WTC11 (cell line): ENCODE measurements around the gene DNAJC10. TPM values are rescaled to one million over a fixed set of nuclear protein-coding genes. Genes with fewer than 3 reads are reported as not detected.
"Not testable (repeated sequence)": the region's sequence is repeated elsewhere in the genome, so short reads cannot be mapped to it uniquely, and the experiment has no call there.

Experiments used
- ATAC-seq: fragments of 200-7000 bp; cut with Tn5 transposase; 2 replicates; pipeline ENCODE4 v1.10.0; 2021; ENCODE audit warnings: mild to moderate bottlenecking, moderate library complexity
- CTCF ChIA-PET: fragments of 300-600 bp; sonication (Branson Sonifier 250); formaldehyde crosslinking; loops from one replicate; lab custom pipeline; 2021; ENCODE audit warnings: antibody characterized with exemption; lab: Charles Lee
- POLR2A ChIA-PET: fragments of 350-600 bp; sonication (Branson Sonifier 250); formaldehyde crosslinking; loops from one replicate; lab custom pipeline; 2021; ENCODE audit warnings: antibody characterized with exemption; lab: Charles Lee
- DNase-seq: peaks from one replicate; pipeline ENCODE4 v3.0.0; 2021; ENCODE audit warnings: low spot score
- H3K27ac Mint-ChIP-seq: 2 replicates; pipeline ENCODE4 v1.8.0; 2021; ENCODE audit warnings: mixed read lengths
- H3K27me3 Mint-ChIP-seq: 2 replicates; pipeline ENCODE4 v1.8.0; 2021; ENCODE audit warnings: low read depth, mild to moderate bottlenecking, moderate library complexity, mixed read lengths
- H3K36me3 Mint-ChIP-seq: 2 replicates; pipeline ENCODE4 v1.8.0; 2021; ENCODE audit warnings: mixed read lengths
- H3K4me1 Mint-ChIP-seq: 2 replicates; pipeline ENCODE4 v1.8.0; 2022; ENCODE audit warnings: mixed read lengths
- H3K4me3 Mint-ChIP-seq: 2 replicates; pipeline ENCODE4 v1.8.0; 2021; ENCODE audit warnings: mild to moderate bottlenecking, moderate library complexity, mixed read lengths
- H3K9me3 Mint-ChIP-seq: 2 replicates; pipeline ENCODE4 v1.8.0; 2021; ENCODE audit warnings: mixed read lengths
- ELF4 ChIP-seq: sonication (generic); formaldehyde crosslinking; IDR thresholded peaks from 2 replicates; pipeline ENCODE4 v1.8.1; 2022; ENCODE audit warnings: low read depth, mild to moderate bottlenecking, moderate library complexity, missing genetic modification reagents
- EMX1 ChIP-seq: fragments of 250-450 bp; sonication (Bioruptor Pico); IDR thresholded peaks from 2 replicates; pipeline ENCODE4 v1.8.0; 2021; ENCODE audit warnings: mild to moderate bottlenecking
- FOXK1 ChIP-seq: sonication (generic); formaldehyde crosslinking; IDR thresholded peaks from 2 replicates; pipeline ENCODE4 v1.8.0; 2022; ENCODE audit warnings: mild to moderate bottlenecking, moderate library complexity, missing genetic modification reagents
- FOXP1 ChIP-seq: sonication (generic); formaldehyde crosslinking; IDR thresholded peaks from 2 replicates; pipeline ENCODE4 v1.8.0; 2022; ENCODE audit warnings: missing genetic modification reagents, mild to moderate bottlenecking, moderate library complexity, borderline replicate concordance
- GABPB1 ChIP-seq: sonication (generic); formaldehyde crosslinking; IDR thresholded peaks from 2 replicates; pipeline ENCODE4 v1.8.1; 2023; ENCODE audit warnings: mild to moderate bottlenecking, missing genetic modification reagents
- HMGA2 ChIP-seq: fragments of 250-450 bp; sonication (Bioruptor Pico); IDR thresholded peaks from 2 replicates; pipeline ENCODE4 v1.4.0; 2021; ENCODE audit warnings: mild to moderate bottlenecking, moderate library complexity
- IRF2 ChIP-seq: sonication (generic); formaldehyde crosslinking; IDR thresholded peaks from 2 replicates; pipeline ENCODE4 v1.8.0; 2022; ENCODE audit warnings: low read depth, missing genetic modification reagents, borderline replicate concordance
- KAT7 ChIP-seq: sonication (generic); formaldehyde crosslinking; IDR thresholded peaks from 2 replicates; pipeline ENCODE4 v1.8.1; 2023; ENCODE audit warnings: missing genetic modification reagents, mild to moderate bottlenecking, borderline replicate concordance
- MXD4 ChIP-seq: fragments of 250-450 bp; sonication (Bioruptor Pico); IDR thresholded peaks from 2 replicates; pipeline ENCODE4 v1.8.0; 2021; ENCODE audit warnings: mild to moderate bottlenecking, moderate library complexity, borderline replicate concordance
- MYBL2 ChIP-seq: sonication (generic); formaldehyde crosslinking; IDR thresholded peaks from 2 replicates; pipeline ENCODE4 v1.8.1; 2023; ENCODE audit warnings: mild to moderate bottlenecking, moderate library complexity, missing genetic modification reagents
- NR2C2 ChIP-seq: sonication (generic); formaldehyde crosslinking; IDR thresholded peaks from 2 replicates; pipeline ENCODE4 v1.8.0; 2022; ENCODE audit warnings: mild to moderate bottlenecking, missing genetic modification reagents
- SOX15 ChIP-seq: fragments of 250-450 bp; sonication (Bioruptor Pico); IDR thresholded peaks from 2 replicates; pipeline ENCODE4 v1.9.0; 2021; ENCODE audit warnings: mild to moderate bottlenecking
- ZBTB21 ChIP-seq: sonication (generic); formaldehyde crosslinking; IDR thresholded peaks from 2 replicates; pipeline ENCODE4 v1.8.1; 2023; ENCODE audit warnings: mild to moderate bottlenecking, missing genetic modification reagents, borderline replicate concordance
- ZNF232 ChIP-seq: sonication (generic); formaldehyde crosslinking; IDR thresholded peaks from 2 replicates; pipeline ENCODE4 v1.8.0; 2022; ENCODE audit warnings: mild to moderate bottlenecking, missing genetic modification reagents
- ZNF263 ChIP-seq: sonication (generic); formaldehyde crosslinking; IDR thresholded peaks from 2 replicates; pipeline ENCODE4 v1.8.1; 2022; ENCODE audit warnings: low read depth, mild to moderate bottlenecking, moderate library complexity, missing genetic modification reagents
- ZNF416 ChIP-seq: fragments of 250-450 bp; sonication (Bioruptor Pico); IDR thresholded peaks from 2 replicates; pipeline ENCODE4 v1.9.0; 2021; ENCODE audit warnings: mild to moderate bottlenecking, inconsistent platforms
- ZNF532 ChIP-seq: fragments of 250-450 bp; sonication (Bioruptor Pico); IDR thresholded peaks from 2 replicates; pipeline ENCODE4 v1.9.0; 2021; ENCODE audit warnings: mild to moderate bottlenecking, borderline replicate concordance
- total RNA-seq: library from RNA; stranded (reverse); gene quantifications from 3 replicates; pipeline ENCODE4 v1.2.3, GENCODE V29; 2021
- TF ChIP-seq, protein P1 (sequence below): sonication (generic); formaldehyde crosslinking; IDR thresholded peaks from 2 replicates; pipeline ENCODE4 v1.8.1; 2023; ENCODE audit warnings: mild to moderate bottlenecking, missing genetic modification reagents, moderate library complexity
- TF ChIP-seq, protein P2 (sequence below): sonication (generic); formaldehyde crosslinking; conservative IDR thresholded peaks from 2 replicates; pipeline ENCODE4 v1.8.1; 2022; ENCODE audit warnings: mild to moderate bottlenecking, missing genetic modification reagents
- TF ChIP-seq, protein P3 (sequence below): sonication (generic); formaldehyde crosslinking; IDR thresholded peaks from 2 replicates; pipeline ENCODE4 v1.8.0; 2023; ENCODE audit warnings: mild to moderate bottlenecking, missing genetic modification reagents

The DNAJC10 gene
- total RNA-seq, 1 experiment from 2014 or later: 109 TPM

- peaks cover 46% of the 10 kb centered on the region for H3K36me3 Mint-ChIP-seq
- no peaks in the 10 kb centered on the region for H3K27me3 Mint-ChIP-seq
- POLR2A ChIA-PET: no interaction called here
- TF ChIP-seq, protein P1, sequence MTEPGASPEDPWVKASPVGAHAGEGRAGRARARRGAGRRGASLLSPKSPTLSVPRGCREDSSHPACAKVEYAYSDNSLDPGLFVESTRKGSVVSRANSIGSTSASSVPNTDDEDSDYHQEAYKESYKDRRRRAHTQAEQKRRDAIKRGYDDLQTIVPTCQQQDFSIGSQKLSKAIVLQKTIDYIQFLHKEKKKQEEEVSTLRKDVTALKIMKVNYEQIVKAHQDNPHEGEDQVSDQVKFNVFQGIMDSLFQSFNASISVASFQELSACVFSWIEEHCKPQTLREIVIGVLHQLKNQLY (CRISPR knock-in tag): no peak
- no peak for TF ChIP-seq EMX1 (CRISPR knock-in tag)
- TF ChIP-seq ZNF263 (CRISPR knock-in tag): no peak
- no peak for TF ChIP-seq FOXK1 (CRISPR knock-in tag)
- TF ChIP-seq KAT7: no peak
- TF ChIP-seq, protein P2, sequence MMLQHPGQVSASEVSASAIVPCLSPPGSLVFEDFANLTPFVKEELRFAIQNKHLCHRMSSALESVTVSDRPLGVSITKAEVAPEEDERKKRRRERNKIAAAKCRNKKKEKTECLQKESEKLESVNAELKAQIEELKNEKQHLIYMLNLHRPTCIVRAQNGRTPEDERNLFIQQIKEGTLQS (CRISPR knock-in tag): no peak
- no peak for TF ChIP-seq HMGA2 (CRISPR knock-in tag)
- TF ChIP-seq ZNF416: no peak
- TF ChIP-seq MXD4 (CRISPR knock-in tag): no peak
- TF ChIP-seq ZNF532 (CRISPR knock-in tag): no peak
- TF ChIP-seq, protein P3, sequence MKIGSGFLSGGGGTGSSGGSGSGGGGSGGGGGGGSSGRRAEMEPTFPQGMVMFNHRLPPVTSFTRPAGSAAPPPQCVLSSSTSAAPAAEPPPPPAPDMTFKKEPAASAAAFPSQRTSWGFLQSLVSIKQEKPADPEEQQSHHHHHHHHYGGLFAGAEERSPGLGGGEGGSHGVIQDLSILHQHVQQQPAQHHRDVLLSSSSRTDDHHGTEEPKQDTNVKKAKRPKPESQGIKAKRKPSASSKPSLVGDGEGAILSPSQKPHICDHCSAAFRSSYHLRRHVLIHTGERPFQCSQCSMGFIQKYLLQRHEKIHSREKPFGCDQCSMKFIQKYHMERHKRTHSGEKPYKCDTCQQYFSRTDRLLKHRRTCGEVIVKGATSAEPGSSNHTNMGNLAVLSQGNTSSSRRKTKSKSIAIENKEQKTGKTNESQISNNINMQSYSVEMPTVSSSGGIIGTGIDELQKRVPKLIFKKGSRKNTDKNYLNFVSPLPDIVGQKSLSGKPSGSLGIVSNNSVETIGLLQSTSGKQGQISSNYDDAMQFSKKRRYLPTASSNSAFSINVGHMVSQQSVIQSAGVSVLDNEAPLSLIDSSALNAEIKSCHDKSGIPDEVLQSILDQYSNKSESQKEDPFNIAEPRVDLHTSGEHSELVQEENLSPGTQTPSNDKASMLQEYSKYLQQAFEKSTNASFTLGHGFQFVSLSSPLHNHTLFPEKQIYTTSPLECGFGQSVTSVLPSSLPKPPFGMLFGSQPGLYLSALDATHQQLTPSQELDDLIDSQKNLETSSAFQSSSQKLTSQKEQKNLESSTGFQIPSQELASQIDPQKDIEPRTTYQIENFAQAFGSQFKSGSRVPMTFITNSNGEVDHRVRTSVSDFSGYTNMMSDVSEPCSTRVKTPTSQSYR (CRISPR knock-in tag): no peak
- no peak for TF ChIP-seq MYBL2 (CRISPR knock-in tag)
- no peak for TF ChIP-seq GABPB1 (CRISPR knock-in tag)
- no peak for TF ChIP-seq SOX15
- TF ChIP-seq NR2C2 (CRISPR knock-in tag): no peak
- TF ChIP-seq FOXP1 (CRISPR knock-in tag): no peak
- no peak for TF ChIP-seq ZBTB21
- TF ChIP-seq ZNF232: no peak
- no peak for TF ChIP-seq IRF2
- no peak for TF ChIP-seq ELF4 (CRISPR knock-in tag)
- no peaks in the 10 kb centered on the region for H3K4me1 Mint-ChIP-seq
- no peaks in the 10 kb centered on the region for H3K9me3 Mint-ChIP-seq
- H3K4me3 Mint-ChIP-seq: no peak overlapping the region
- ATAC-seq: no peak
- no peak for DNase-seq
- H3K27ac Mint-ChIP-seq: no peak overlapping the region
- CTCF ChIA-PET: interaction anchor here (0.9 kb wide), 1 partner anchor 134 kb away, joined by 3 read pairs; no protein-coding TSS in a partner anchor
These were observed 17.5 kb downstream of the DNAJC10 start for GRCh38 chr2:182733572-182733971.

DNA sequence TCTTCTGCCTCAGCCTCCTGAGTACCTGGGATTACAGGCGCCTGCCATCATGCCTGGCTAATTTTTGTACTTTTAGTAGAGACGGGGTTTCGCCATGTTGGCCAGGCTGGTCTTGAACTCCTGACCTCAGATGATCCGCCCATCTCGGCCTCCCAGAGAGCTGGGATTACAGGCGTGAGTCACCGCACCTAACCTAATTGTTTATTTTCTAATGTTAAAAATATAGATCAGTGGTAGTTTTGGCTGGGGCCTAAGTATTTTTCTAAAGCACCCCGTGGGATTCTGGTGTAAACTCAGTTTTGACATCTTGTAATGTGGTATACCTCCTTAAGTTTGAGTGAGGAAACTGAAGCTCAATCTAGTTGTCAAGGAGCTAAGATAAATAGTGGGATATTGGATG is 20.8 kb downstream of the DNAJC10 start:
- CTCF ChIA-PET, ATAC-seq, POLR2A ChIA-PET, H3K27me3 Mint-ChIP-seq, H3K9me3 Mint-ChIP-seq, H3K4me1 Mint-ChIP-seq, H3K27ac Mint-ChIP-seq, H3K4me3 Mint-ChIP-seq, DNase-seq: not testable (repeated sequence)
- peaks cover 37% of the 10 kb centered on the region for H3K36me3 Mint-ChIP-seq
